Ovary (tissue), 3 donors: ENCODE results near the gene NEDD9.

ENCODE experiments used
- CTCF ChIP-seq, 3 donors: fragments of 450-650 bp in 2 of 3; fragments of 200-600 bp in 1 of 3; IDR thresholded peaks; one replicate each; pipeline versions ENCODE4 v1.5.1 to v1.8.0; 2016 to 2022; ENCODE audit warnings: antibody characterized with exemption in 3 of 3, mild to moderate bottlenecking in 1 of 3
- POLR2A ChIP-seq: fragments of 450-650 bp; IDR thresholded peaks from one replicate; pipeline ENCODE4 v1.6.1; 2017; ENCODE audit warnings: antibody characterized with exemption, mild to moderate bottlenecking, moderate library complexity
- donor health status: DM: no; HTN: no; CAD: no.

- TF ChIP-seq POLR2A = no peak
- no peak for TF ChIP-seq CTCF (IDR thresholded peaks at IDR 0.05)
These were observed 64.3 kb downstream of the NEDD9 start for GRCh38 chr6:11168091-11168635.
